Esophagus muscularis mucosa (tissue), 4 donors: ENCODE results near the gene NPAS3. TPM values are rescaled to one million over a fixed set of nuclear protein-coding genes. Genes with fewer than 3 reads are reported as not detected.

Source experiments
- DNase-seq: peaks from one replicate; pipeline ENCODE4 v3.0.0-alpha.2; 2017; ENCODE audit errors: extremely low spot score
- H3K27ac ChIP-seq, 4 donors: fragments of 200-600 bp; sonication (generic); replicated peaks in 1 of 4; 1 replicate in 3 of 4; 2 replicates in 1 of 4; pipeline ENCODE4 v1.5.1; 2016 to 2019; ENCODE audit warnings: mild to moderate bottlenecking in 1 of 4
- H3K27me3 ChIP-seq, 4 donors: fragments of 200-600 bp; sonication (generic); one replicate each; pipeline versions ENCODE4 v1.5.1 to v1.6.0; 2016 to 2019
- H3K36me3 ChIP-seq, 4 donors: fragments of 200-600 bp; sonication (generic); one replicate each; pipeline ENCODE4 v1.5.1; 2016 to 2019
- H3K4me1 ChIP-seq, 4 donors: fragments of 200-600 bp; sonication (generic); one replicate each; pipeline ENCODE4 v1.5.1; 2016 to 2019
- H3K4me3 ChIP-seq, 4 donors: fragments of 200-600 bp; sonication (generic); 1 replicate in 2 of 4; 2 replicates in 2 of 4; pipeline ENCODE4 v1.5.1; 2016 to 2019; ENCODE audit warnings: mild to moderate bottlenecking in 4 of 4, moderate library complexity in 1 of 4
- H3K9me3 ChIP-seq, 4 donors: fragments of 200-600 bp; sonication (generic); 1 replicate in 3 of 4; 2 replicates in 1 of 4; pipeline ENCODE4 v1.5.1; 2016 to 2019
- CTCF ChIP-seq, 3 experiments: fragments of 200-600 bp in 2 of 3; fragments of 450-650 bp in 1 of 3; sonication (generic) in 2 of 3; IDR thresholded peaks; one replicate each; pipeline ENCODE4 v1.5.1; 2017 to 2019; ENCODE audit warnings: antibody characterized with exemption in 3 of 3, mild to moderate bottlenecking in 2 of 3, moderate library complexity in 1 of 3
- EP300 ChIP-seq: sonication (generic); formaldehyde crosslinking; IDR thresholded peaks from one replicate; pipeline ENCODE4 v1.6.1; 2017; ENCODE audit warnings: antibody characterized with exemption
- POLR2A ChIP-seq: fragments of 450-650 bp; IDR thresholded peaks from one replicate; pipeline ENCODE4 v1.6.1; 2017; ENCODE audit warnings: antibody characterized with exemption, moderate library complexity, mild to moderate bottlenecking, low read depth
- POLR2AphosphoS5 ChIP-seq, 2 donors: sonication (generic); formaldehyde crosslinking; IDR thresholded peaks; one replicate each; pipeline ENCODE4 v1.6.1; 2017; ENCODE audit warnings: antibody characterized with exemption in 2 of 2
- WGBS: methylation state at CpG from one replicate; pipeline ENCODE4 v1.1.5; 2018; 5-methylcytosine and 5-hydroxymethylcytosine counted together
- intact Hi-C: fragments of 100-400 bp; cut with DNase I; formaldehyde crosslinking; loops from one replicate; pipeline ENCODE4 v1.15.1; 2023
- total RNA-seq, 4 donors: library from RNA; depleted of rRNA; stranded (reverse); fragments of >200 nt; gene quantifications; one replicate each; pipeline versions ENCODE4 v1.1.0 to v1.2.1, GENCODE V29; 2016

Gene NPAS3
- total RNA-seq, 4 donors from 2014 or later: 3.3 to 7.3 (median 5.8) TPM

GRCh38 chr14:33734387-33734786, 795.7 kb downstream of the NPAS3 start:
- WGBS: 79% methylated on average over 3 of the region's 3 CpGs
- no peaks in the 10 kb centered on the region for H3K27me3 ChIP-seq
- DNase-seq: no peak
- TF ChIP-seq EP300 (no peak), POLR2AphosphoS5 (IDR thresholded peaks at IDR 0.05) (no peak), POLR2A (no peak), CTCF (IDR thresholded peaks at IDR 0.05) (no peak)
- H3K9me3 ChIP-seq: no peaks in the 10 kb centered on the region
- no peak overlapping the region for H3K27ac ChIP-seq
- H3K4me1 ChIP-seq: no peaks in the 10 kb centered on the region
- H3K4me3 ChIP-seq: no peak overlapping the region
- intact Hi-C loops: no loop called here
- peaks cover 0 to 3% (median 0%) of the 10 kb centered on the region in 4 donors for H3K36me3 ChIP-seq

GRCh38 chr14:33736299-33736825, 797.7 kb downstream of the NPAS3 start:
- Histone ChIP-seq H3K4me1 (no peaks in the 10 kb centered on the region), H3K27me3 (no peaks in the 10 kb centered on the region), H3K4me3 (no peak overlapping the region), H3K9me3 (no peaks in the 10 kb centered on the region), H3K27ac (no peak overlapping the region), H3K36me3 (peaks cover 0 to 3% (median 0%) of the 10 kb centered on the region in 4 donors)
- intact Hi-C loops: no loop called here
- WGBS: 92% methylated on average over 3 of the region's 3 CpGs
- DNase-seq: no peak
- TF ChIP-seq CTCF (IDR thresholded peaks at IDR 0.05): no peak

GRCh38 chr14:33736979-33737378, 798.3 kb downstream of the NPAS3 start:
- no peak for TF ChIP-seq EP300
- Histone ChIP-seq H3K4me1 (no peaks in the 10 kb centered on the region), H3K4me3 (no peak overlapping the region), H3K36me3 (peaks cover 0 to 3% (median 0%) of the 10 kb centered on the region in 4 donors), H3K27ac (no peak overlapping the region), H3K27me3 (no peaks in the 10 kb centered on the region), H3K9me3 (no peaks in the 10 kb centered on the region)
- DNase-seq: no peak
- WGBS: 90% methylated on average over 3 of the region's 3 CpGs
- intact Hi-C loops: no loop called here

GRCh38 chr14:33737446-33737845, 798.8 kb downstream of the NPAS3 start:
- no peaks in the 10 kb centered on the region for H3K4me1 ChIP-seq
- TF ChIP-seq POLR2A (no peak), POLR2AphosphoS5 (IDR thresholded peaks at IDR 0.05) (no peak), CTCF (IDR thresholded peaks at IDR 0.05) (no peak), EP300 (no peak)
- H3K36me3 ChIP-seq: peaks cover 0 to 3% (median 0%) of the 10 kb centered on the region in 4 donors
- no peak for DNase-seq
- no peak overlapping the region for H3K4me3 ChIP-seq
- 82% methylated on average over 2 of the region's 2 CpGs for WGBS
- no peaks in the 10 kb centered on the region for H3K9me3 ChIP-seq
- no peaks in the 10 kb centered on the region for H3K27me3 ChIP-seq
- intact Hi-C loops: no loop called here
- H3K27ac ChIP-seq: no peak overlapping the region

GRCh38 chr14:33738029-33738428, 799.4 kb downstream of the NPAS3 start:
- Histone ChIP-seq H3K27me3 (no peaks in the 10 kb centered on the region), H3K27ac (no peak overlapping the region), H3K36me3 (peaks cover 0 to 3% (median 0%) of the 10 kb centered on the region in 4 donors), H3K9me3 (peaks cover 0 to 5% (median 2%) of the 10 kb centered on the region in 4 donors), H3K4me3 (no peak overlapping the region), H3K4me1 (no peaks in the 10 kb centered on the region)
- intact Hi-C loops: no loop called here
- 99% methylated on average over 4 of the region's 4 CpGs for WGBS
- no peak for DNase-seq
- TF ChIP-seq CTCF (IDR thresholded peaks at IDR 0.05) (no peak), POLR2AphosphoS5 (IDR thresholded peaks at IDR 0.05) (no peak), POLR2A (no peak), EP300 (no peak)
